HCT116 (cell line): ENCODE data around the gene ZFP69B.

Source experiments
- CTCF ChIP-seq, 3 experiments: fragments of 200-600 bp in 1 of 3; sonication (generic) in 1 of 3; IDR thresholded peaks in 2 of 3; conservative IDR thresholded peaks in 1 of 3; 2 replicates each; pipeline ENCODE4 v1.5.1; 2012 to 2017; ENCODE audit warnings: low read depth in 2 of 3, low read length in 2 of 3, antibody characterized with exemption in 1 of 3, borderline replicate concordance in 1 of 3, control low read depth in 1 of 3, mild to moderate bottlenecking in 1 of 3, mixed read lengths in 1 of 3, mixed run types in 1 of 3, moderate library complexity in 1 of 3; ENCODE audit not compliant: insufficient read depth in 1 of 3
- EZH2 ChIP-seq: fragments of 200-600 bp; sonication (generic); IDR thresholded peaks from 2 replicates; pipeline ENCODE4 v1.6.1; 2017; ENCODE audit warnings: antibody characterized with exemption, mixed run types
- EZH2phosphoT487 ChIP-seq: fragments of 200-600 bp; IDR thresholded peaks from 2 replicates; pipeline ENCODE4 v1.6.1; 2018; ENCODE audit warnings: antibody characterized with exemption, borderline replicate concordance
- MAX ChIP-seq: IDR thresholded peaks from 2 replicates; pipeline ENCODE4 v1.6.1; 2012
- POLR2A ChIP-seq: IDR thresholded peaks from 2 replicates; pipeline ENCODE4 v1.7.0; 2011; ENCODE audit warnings: borderline replicate concordance; ENCODE audit not compliant: insufficient read depth, insufficient read length; ENCODE audit errors: extremely low read depth
- POLR2AphosphoS5 ChIP-seq: IDR thresholded peaks from 2 replicates; pipeline ENCODE4 v1.6.1; 2011; ENCODE audit warnings: mild to moderate bottlenecking, low read depth, low read length, moderate library complexity
- RAD21 ChIP-seq: IDR thresholded peaks from 2 replicates; pipeline ENCODE4 v1.6.1; 2012; ENCODE audit warnings: low read depth, mild to moderate bottlenecking
- SP1 ChIP-seq: IDR thresholded peaks from 2 replicates; pipeline ENCODE4 v1.6.1; 2012; ENCODE audit warnings: low read depth
- SRF ChIP-seq: IDR thresholded peaks from 2 replicates; pipeline ENCODE4 v1.6.1; 2012; ENCODE audit warnings: low read depth
- YY1 ChIP-seq: IDR thresholded peaks from 2 replicates; pipeline ENCODE4 v1.6.1; 2011; ENCODE audit warnings: low read length, low read depth, moderate library complexity, mild to moderate bottlenecking; ENCODE audit not compliant: insufficient replicate concordance; ENCODE audit errors: extremely low read depth

GRCh38 chr1:40477678-40478053 is 27.4 kb downstream of the ZFP69B start:
- TF ChIP-seq POLR2A, result no peak
- no peak for TF ChIP-seq CTCF (IDR thresholded peaks at IDR 0.05 in 2 of 3, conservative IDR thresholded peaks at IDR 0.05 in 1 of 3; ENCODE audit: borderline replicate concordance in 1 of 3, insufficient read depth in 1 of 3, low read depth in 2 of 3, low read length in 2 of 3)
- no peak for TF ChIP-seq SP1
- TF ChIP-seq POLR2AphosphoS5, result no peak
- TF ChIP-seq EZH2, result no peak
- no peak for TF ChIP-seq MAX
- no peak for TF ChIP-seq SRF
- no peak for TF ChIP-seq YY1
- no peak for TF ChIP-seq RAD21
- TF ChIP-seq EZH2phosphoT487, result no peak
